HG03575 (cell line): ENCODE data around the gene GAGE12C.
"Not testable (repeated sequence)": the region's sequence is repeated elsewhere in the genome, so short reads cannot be mapped to it uniquely, and the experiment has no call there.

ENCODE experiments used
- ATAC-seq: cut with Tn5 transposase; IDR thresholded peaks from one replicate; pipeline ENCODE4 v1.9.1; 2021; ENCODE audit not compliant: unreplicated experiment, insufficient number of reproducible peaks, low FRiP score; ENCODE audit errors: extremely low read depth

Gene GAGE12C

GRCh38 chrX:49531877-49532276 lies at the start of gene GAGE12C:
Gene GAGE12C, plus strand, starts transcription at chrX:49532177. Its CDS starts 1,155 bp downstream, at chrX:49533332.
- not testable (repeated sequence) for ATAC-seq

GRCh38 chrX:49541433-49541832 lies 9.5 kb downstream of the GAGE12C start, which contains the start of gene GAGE12D:
Gene GAGE12D, plus strand, starts transcription at chrX:49541733. Its CDS starts 1,155 bp downstream, at chrX:49542888.
- not testable (repeated sequence) for ATAC-seq

- ATAC-seq = not testable (repeated sequence)
Observed at GRCh38 chrX:49550989-49551388, 19.0 kb downstream of the GAGE12C start, which contains the start of gene GAGE12E. Gene GAGE12E, plus strand, starts transcription at chrX:49551289. Its CDS starts 1,155 bp downstream, at chrX:49552444.

GRCh38 chrX:49560542-49560941 lies 28.6 kb downstream of the GAGE12C start, which contains the start of gene GAGE12F:
Gene GAGE12F, plus strand, starts transcription at chrX:49560842. Its CDS starts 1,155 bp downstream, at chrX:49561997.
- ATAC-seq = not testable (repeated sequence)

- ATAC-seq = not testable (repeated sequence)
Observed at GRCh38 chrX:49568728-49569127, 36.8 kb downstream of the GAGE12C start.

- not testable (repeated sequence) for ATAC-seq
Observed at GRCh38 chrX:49569152-49569551, 37.2 kb downstream of the GAGE12C start.

GRCh38 chrX:49570100-49570499 lies 38.1 kb downstream of the GAGE12C start, which contains the start of gene GAGE12G:
Gene GAGE12G, plus strand, starts transcription at chrX:49570400. Its CDS starts 1,155 bp downstream, at chrX:49571555.
- not testable (repeated sequence) for ATAC-seq

GRCh38 chrX:49579649-49580048 lies 47.7 kb downstream of the GAGE12C start, which contains the start of gene GAGE12H:
Gene GAGE12H, plus strand, starts transcription at chrX:49579949. Its CDS starts 1,155 bp downstream, at chrX:49581104.
- not testable (repeated sequence) for ATAC-seq
